GM21381 (cell line): Measurements from ENCODE around the gene GAS7.

Experiments
- ATAC-seq: cut with Tn5 transposase; IDR thresholded peaks from one replicate; pipeline ENCODE4 v1.9.1; 2021; ENCODE audit warnings: mild to moderate bottlenecking, moderate library complexity; ENCODE audit not compliant: unreplicated experiment

Gene GAS7

GRCh38 chr17:10198509-10199249 is at the start of gene GAS7:
Gene GAS7 (minus strand): TSS chr17:10198606.
- peak; percentile 69 for ATAC-seq

DNA sequence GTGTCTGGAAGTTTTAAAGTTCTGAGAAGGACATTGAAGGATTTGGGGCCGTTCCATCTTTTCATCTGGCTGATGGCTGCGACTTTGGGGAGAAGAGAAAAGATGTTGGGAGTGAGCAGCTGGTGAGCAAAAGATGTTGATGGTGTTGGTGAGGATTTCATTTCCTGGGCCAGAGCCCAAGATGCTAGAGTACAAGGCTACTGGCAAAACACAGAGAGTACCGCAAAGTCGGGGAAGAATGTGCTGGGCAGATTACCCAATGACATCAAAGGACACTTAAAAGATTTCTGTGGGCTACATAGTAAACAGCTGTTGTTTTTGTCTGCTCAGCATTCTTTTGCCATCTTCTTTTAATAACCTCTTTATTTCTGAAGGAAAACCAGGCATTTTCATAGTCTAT is 49.4 kb upstream of the GAS7 start:
- ATAC-seq, result no peak

- ATAC-seq, result no peak
Observed at GRCh38 chr17:10243883-10244844, 45.8 kb upstream of the GAS7 start.

DNA sequence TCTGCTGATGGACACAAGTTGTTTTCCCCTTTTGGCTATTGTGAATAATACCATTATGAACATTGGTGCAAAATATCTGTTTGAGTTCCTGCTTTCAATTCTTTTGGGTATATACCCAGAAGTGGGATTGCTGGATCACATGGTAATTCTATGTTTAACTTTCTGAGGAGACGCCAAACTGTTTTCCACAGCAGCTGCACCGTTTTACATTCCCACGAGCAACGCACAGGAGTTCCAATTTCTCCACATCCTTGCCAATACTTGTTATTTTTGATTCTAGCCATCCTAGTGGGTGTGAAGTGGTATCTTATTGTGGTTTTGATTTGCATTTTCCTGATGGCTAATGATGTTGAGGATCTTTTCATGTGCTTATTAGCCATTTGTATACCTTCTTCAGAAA is 43.4 kb upstream of the GAS7 start:
- ATAC-seq, result no peak

GRCh38 chr17:10238661-10239060 is 40.3 kb upstream of the GAS7 start:
- no peak for ATAC-seq

DNA sequence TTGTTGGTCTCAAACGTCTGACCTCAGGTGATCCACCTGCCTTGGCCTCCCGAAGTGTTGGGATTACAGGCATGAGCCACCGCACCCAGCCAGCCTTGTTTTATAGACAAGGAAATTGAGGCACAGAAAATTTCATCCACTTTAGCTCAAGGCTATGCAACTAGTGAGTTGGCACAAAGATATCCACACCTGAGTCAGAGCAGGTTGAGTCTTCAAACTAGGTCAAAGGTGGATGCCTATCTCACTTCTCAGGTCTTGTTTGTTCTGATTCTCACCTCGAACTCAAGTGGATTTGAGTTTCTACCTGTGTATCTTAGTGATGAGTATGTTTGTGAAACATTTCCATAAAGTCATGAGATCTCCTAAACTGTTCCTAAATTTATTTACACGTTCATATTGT is 35.6 kb upstream of the GAS7 start:
- ATAC-seq, result no peak

GRCh38 chr17:10233161-10233560 is 34.8 kb upstream of the GAS7 start:
- no peak for ATAC-seq

GRCh38 chr17:10229181-10229580 is 30.8 kb upstream of the GAS7 start:
- no peak for ATAC-seq

DNA sequence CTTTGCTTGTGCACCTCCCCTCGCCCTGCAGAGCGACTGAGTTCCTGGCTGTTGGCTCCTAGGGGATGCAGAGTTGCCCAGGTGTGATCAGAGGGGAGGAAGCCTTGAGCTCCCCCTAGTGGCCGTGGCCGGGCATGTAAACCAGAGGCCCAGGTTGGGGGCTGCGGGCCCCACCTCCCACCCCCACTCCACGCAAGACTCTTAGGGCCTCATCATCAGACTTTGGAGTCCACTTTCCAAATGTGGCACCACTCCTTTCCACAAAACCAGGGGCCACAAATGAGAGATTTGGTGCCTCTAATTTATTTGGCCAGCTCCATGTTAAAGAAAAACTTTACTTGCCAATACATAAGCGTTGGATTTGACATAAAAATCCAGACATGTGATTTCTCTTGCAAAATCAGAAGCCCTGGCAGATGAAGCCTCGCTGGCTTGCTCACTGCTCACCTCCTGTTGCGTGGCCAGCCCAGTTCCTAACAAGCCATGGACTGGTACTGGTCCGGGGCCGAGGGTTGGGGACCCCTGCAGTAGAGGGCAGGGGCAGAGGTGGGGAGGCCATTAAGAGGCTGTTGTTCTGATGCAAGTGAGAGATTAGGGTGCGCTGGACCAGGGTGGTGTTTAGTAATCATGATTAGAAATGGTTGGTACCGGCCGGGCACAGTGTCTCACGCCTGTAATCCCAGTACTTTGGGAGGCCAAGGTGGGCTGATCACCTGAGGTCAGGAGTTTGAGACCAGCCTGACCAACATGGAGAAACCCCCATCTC is 28.7 kb upstream of the GAS7 start:
- no peak for ATAC-seq

GRCh38 chr17:10224582-10225195 is 26.3 kb upstream of the GAS7 start:
- no peak for ATAC-seq

DNA sequence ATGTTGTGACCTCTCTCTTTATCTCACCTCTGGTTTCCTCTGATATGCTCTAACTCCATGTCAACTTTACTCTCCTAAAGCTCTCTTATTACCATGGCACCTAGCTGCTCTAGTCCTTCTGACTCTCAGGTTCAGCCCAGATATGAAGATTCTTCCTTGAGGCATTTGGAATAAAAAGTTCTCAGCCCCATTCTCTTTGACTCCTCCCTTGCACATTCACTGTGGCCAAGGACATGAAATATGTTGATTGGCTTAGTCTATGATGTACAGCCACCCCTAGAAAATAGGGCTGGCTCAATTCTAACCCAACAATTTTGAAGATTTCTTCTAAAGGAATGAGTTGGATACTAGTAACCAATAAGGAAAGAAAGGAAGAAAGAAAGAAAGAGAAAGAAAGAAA is 20.8 kb upstream of the GAS7 start:
- no peak for ATAC-seq

GRCh38 chr17:10217916-10218315 is 19.5 kb upstream of the GAS7 start:
- no peak for ATAC-seq

DNA sequence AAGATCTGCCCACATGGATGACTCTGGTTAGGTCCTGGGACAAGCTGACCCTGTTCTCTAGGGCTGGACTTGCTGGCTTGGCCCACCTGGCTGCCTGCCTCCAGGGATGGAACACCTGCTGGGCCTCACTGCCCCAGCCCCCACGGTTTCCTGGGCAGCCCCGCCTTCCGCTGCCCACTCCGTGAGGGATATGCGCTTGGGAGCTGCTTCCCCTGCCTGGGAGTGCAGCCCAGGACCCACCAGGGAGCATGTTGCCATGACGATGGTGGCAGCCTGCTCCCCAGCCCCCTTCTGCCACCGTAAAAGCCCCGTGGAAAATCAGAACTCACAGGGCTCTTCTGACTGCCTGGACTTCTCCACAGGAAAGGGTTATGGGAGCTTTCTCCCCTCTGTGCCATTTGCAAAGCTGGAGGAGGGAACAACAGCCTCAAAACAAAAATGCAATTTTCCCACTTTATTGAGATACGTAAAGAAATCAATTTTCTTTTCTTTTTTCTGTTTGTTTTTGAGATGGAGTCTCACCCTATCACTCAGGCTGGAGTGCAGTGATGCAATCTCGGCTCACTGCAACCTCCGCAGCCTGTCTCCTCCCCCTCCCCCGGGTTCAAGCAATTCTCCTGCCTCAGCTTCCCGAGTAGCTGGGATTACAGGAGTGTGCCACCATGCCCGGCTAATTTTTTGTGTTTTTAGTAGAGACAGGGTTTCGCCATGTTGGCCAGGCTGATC is 18.0 kb upstream of the GAS7 start:
- ATAC-seq, result no peak

GRCh38 chr17:10215286-10215685 is 16.9 kb upstream of the GAS7 start:
- no peak for ATAC-seq

DNA sequence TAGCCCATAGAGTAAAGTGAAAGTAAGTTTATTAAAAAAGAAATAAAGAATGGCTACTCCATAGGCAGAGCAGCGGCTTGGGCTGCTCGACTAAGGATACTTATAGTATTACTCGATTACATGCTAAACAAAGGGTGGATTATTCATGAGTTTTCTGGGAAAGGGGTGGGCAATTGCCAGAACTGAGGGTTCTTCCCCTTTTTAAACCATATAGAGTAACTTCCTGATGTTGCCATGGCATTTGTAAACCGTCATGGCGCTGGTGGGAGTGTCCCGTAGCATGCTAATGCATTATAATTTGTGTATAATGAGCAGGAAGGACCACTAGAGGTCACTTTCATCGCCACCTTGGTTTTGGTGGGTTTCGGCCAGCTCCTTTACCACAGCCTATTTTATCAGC is 13.3 kb upstream of the GAS7 start:
- ATAC-seq, result no peak

- no peak for ATAC-seq
Observed at GRCh38 chr17:10210151-10210574, 11.8 kb upstream of the GAS7 start.

DNA sequence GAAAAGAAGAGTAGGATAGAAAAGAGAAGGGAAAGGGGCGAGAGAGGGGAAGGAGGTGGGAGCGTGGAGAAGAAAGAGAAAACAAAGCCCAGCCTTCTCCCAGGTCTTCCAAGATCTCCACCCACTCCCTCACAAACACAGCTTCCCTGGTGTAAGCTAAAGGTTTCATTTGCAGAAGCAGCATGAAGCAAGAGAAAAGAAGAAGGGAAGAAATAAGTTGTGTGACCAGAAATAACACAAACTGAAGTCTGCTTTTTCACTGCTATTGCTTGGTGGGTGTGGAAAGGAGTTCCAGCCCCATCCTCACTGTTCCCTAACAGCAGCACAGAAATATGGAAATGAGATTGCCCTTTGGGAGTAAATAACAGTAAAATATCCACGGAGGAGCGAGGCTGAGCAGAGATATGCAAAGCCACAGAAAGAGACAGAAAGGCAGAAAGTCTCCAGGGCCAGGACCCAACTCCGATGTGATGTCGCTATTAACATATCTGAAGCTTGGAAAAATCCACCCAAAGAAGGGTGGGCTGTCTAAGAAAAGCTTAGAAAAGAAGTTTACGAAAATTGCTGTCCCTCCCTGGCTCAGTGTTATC is 10.3 kb upstream of the GAS7 start:
- ATAC-seq, result no peak

GRCh38 chr17:10207153-10207552 is 8.7 kb upstream of the GAS7 start:
- no peak for ATAC-seq

GRCh38 chr17:10205549-10206185 is 7.3 kb upstream of the GAS7 start:
- no peak for ATAC-seq
